Measurements from ENCODE around the gene ZNF684. TPM values are rescaled to one million over a fixed set of nuclear protein-coding genes. Genes with fewer than 3 reads are reported as not detected.
"Not testable (repeated sequence)": the region's sequence is repeated elsewhere in the genome, so short reads cannot be mapped to it uniquely, and the experiment has no call there.

ZNF684 gene
- total RNA-seq = 1 to 10 TPM; 4.0 to 8.2 (median 5.9) TPM

DNA sequence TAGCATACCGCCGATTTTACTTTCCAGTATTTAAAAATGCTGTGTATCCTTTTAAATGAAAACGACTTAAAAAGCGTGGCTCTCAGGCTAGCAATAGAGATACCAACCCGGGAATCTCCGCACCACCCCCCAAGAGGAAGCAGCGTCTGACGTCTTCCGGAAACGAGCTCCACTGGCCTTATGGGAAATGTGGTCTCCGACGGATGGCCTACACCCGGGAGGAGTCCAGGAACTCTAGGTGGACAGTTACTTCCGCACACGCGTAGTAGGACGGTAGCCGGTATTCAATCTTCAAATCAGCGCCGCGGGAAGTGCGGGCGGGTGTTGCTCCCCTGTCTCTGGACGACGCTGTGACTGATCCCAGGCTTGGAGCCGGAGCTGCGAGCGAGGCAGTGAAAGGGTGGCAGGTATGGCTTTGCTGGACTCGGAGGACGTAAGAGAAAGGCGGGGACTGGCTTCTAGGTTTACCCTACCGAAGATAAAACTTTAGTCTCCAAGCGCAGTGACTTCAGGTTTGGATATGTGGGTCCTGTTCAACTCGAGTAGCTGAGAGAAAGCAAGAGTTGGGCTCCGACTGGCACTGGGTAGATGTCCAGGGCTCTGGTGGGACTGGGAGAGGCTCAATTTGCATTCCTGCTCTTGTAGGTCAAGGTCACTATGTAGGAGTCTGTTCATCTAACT is at the start of gene ZNF684:
Gene ZNF684 (plus strand): TSS at position 257 of the 681 bp plus-strand sequence. CDS start 1,530 bp downstream, outside the sequence.
- Histone ChIP-seq H3K27ac (peak within 1 kb of the TSS; percentile 79 to 87), H3K4me3 (peak within 1 kb of the TSS; percentile 54 to 73 (median 71)), H3K36me3 (no peaks in the 10 kb centered on the region), H3K4me1 (no peaks in the 10 kb centered on the region), H3K27me3 (no peaks in the 10 kb centered on the region), H3K9me3 (no peaks in the 10 kb centered on the region)
- DNase-seq (ENCODE audit: low spot score in 2 of 2) = peak; percentile 73 to 78
- TF ChIP-seq, protein P1, sequence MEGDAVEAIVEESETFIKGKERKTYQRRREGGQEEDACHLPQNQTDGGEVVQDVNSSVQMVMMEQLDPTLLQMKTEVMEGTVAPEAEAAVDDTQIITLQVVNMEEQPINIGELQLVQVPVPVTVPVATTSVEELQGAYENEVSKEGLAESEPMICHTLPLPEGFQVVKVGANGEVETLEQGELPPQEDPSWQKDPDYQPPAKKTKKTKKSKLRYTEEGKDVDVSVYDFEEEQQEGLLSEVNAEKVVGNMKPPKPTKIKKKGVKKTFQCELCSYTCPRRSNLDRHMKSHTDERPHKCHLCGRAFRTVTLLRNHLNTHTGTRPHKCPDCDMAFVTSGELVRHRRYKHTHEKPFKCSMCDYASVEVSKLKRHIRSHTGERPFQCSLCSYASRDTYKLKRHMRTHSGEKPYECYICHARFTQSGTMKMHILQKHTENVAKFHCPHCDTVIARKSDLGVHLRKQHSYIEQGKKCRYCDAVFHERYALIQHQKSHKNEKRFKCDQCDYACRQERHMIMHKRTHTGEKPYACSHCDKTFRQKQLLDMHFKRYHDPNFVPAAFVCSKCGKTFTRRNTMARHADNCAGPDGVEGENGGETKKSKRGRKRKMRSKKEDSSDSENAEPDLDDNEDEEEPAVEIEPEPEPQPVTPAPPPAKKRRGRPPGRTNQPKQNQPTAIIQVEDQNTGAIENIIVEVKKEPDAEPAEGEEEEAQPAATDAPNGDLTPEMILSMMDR (IDR thresholded peaks at IDR 0.05) = no peak
- peak; percentile 42 to 68 (median 66) for TF ChIP-seq POLR2AphosphoS5 (IDR thresholded peaks at IDR 0.05)
- TF ChIP-seq POLR2A (IDR thresholded peaks at IDR 0.05) = no peak
- intact Hi-C loops (cut with DNase I; ENCODE audit: low total_unique reads) = no loop called here

DNA sequence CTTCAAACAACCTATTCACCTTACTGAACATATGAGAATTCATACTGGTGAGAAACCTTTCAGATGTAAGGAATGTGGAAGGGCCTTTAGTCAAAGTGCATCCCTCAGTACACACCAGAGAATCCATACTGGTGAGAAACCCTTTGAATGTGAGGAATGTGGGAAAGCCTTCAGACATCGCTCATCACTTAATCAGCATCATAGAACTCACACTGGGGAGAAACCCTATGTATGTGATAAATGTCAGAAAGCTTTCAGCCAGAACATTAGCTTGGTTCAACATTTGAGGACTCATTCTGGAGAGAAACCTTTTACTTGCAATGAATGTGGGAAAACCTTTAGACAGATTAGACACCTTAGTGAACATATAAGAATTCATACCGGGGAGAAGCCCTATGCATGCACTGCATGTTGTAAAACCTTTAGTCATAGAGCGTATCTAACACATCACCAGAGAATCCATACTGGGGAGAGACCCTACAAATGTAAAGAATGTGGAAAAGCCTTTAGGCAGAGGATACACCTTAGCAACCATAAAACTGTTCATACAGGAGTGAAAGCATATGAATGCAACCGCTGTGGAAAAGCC is 36.0 kb upstream of the ZNF684 start:
- no peaks in the 10 kb centered on the region for H3K27me3 ChIP-seq
- H3K27ac ChIP-seq = no peak overlapping the region
- intact Hi-C loops (cut with DNase I; ENCODE audit: low total_unique reads) = no loop called here
- H3K4me1 ChIP-seq = no peaks in the 10 kb centered on the region
- H3K36me3 ChIP-seq = peaks cover 20% of the 10 kb centered on the region
- TF ChIP-seq POLR2AphosphoS5 (IDR thresholded peaks at IDR 0.05) (no peak), POLR2A (IDR thresholded peaks at IDR 0.05) (no peak)
- TF ChIP-seq, protein P1 (IDR thresholded peaks at IDR 0.05) = no peak
- H3K4me3 ChIP-seq = peak overlapping the region in 1 of 3 donors; percentile 15
- H3K9me3 ChIP-seq = peaks cover 70 to 85% of the 10 kb centered on the region in 2 donors
- no peak for DNase-seq (ENCODE audit: low spot score in 2 of 2)

DNA sequence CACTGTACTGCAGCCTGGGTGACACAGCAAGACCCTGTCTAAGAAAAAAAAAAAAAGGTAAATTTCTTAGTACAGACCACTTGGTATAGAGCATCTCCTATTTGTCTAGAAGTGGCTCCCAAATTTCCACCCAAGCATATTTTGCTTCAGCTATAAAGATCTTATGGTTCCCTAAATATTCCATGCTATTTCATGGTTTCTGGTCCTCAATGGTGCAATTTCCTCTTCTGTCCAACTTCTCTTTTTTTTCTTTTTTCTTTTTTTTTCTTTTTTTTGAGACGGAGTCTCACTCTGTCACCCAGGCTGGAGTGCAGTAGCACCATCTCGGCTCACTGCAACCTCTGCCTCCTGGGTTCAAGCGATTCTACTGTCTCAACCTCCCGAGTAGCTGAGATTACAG is 28.8 kb upstream of the ZNF684 start:
- H3K4me3 ChIP-seq; H3K36me3 ChIP-seq; intact Hi-C loops (cut with DNase I; ENCODE audit: low total_unique reads); DNase-seq (ENCODE audit: low spot score in 2 of 2); H3K27ac ChIP-seq; H3K27me3 ChIP-seq; H3K4me1 ChIP-seq: not testable (repeated sequence)
- H3K9me3 ChIP-seq = peaks cover 57 to 68% of the 10 kb centered on the region in 2 donors

DNA sequence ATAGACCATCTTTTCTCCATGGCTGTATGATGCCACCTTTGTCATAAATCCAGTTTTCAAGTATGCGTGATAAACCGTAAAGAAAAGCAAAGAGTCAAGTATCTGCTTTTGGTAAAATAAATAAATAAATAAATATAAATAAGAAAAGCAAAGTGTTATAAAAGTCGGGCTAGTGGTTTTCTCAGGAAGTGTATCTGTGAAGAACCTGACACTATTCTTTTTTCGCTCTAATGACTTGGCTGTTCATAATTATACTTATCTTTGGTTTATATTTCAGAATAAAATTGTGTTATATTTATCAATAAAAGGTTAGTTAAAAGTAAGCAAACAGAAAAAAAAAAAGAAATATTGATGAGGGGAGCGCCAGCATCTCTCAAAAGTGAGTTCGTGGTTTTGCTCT is 23.5 kb upstream of the ZNF684 start:
- no peaks in the 10 kb centered on the region for H3K27me3 ChIP-seq
- TF ChIP-seq POLR2AphosphoS5 (IDR thresholded peaks at IDR 0.05) = no peak
- DNase-seq (ENCODE audit: low spot score in 2 of 2) = no peak
- intact Hi-C loops (cut with DNase I; ENCODE audit: low total_unique reads) = no loop called here
- peak overlapping the region; percentile 73 to 75 for H3K27ac ChIP-seq
- peaks cover 15 to 24% of the 10 kb centered on the region in 2 donors for H3K9me3 ChIP-seq
- H3K36me3 ChIP-seq = no peaks in the 10 kb centered on the region
- H3K4me1 ChIP-seq = peaks cover 0 to 6% of the 10 kb centered on the region in 2 donors
- H3K4me3 ChIP-seq = peak overlapping the region; percentile 69 to 84 (median 80)

DNA sequence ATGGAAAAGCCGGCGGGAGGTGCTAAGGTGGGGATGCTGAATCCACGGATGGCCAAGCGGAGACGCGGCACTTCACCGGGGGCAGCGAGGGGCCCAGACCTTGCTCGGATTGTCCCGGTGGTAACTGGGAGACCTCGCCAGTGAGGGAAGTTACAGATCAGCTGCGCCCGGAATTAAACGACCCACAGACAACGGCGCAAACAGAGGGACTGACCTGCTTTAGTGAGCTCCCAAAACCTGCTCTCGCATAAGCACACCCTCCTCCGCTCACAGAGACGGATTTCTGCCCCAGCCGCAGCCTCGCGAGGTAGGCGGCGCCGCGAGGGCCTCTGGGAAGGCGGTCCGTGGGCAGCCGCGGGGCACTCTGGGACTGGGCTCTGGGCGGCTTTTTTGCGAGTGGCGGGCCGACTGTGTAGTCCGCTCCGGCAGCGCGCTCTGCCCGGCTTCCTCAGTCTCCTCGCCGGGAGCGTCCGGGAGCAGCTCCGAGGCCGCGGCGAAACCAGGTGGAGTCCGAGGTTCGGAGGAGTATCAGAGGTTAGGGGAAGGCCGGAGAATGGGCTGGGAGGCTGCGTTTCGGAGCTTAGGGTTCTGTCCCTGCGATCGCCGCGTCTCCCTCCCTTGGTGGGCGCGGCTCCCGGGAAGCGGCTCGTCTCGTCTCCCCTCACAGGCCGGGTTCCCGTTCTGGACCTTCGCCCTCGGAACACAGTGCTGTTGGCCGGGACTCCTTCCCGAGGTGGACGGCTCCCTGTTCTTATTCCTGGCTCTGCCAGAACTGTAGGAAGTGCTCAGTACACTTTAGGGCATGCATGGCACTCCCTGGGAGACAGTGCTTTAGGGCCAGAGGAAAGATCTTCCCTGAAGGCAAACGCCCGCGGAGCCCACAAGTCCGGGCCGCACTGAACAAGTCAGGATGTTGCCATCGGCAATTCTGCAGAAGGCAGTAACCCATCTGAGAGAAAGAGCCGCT is 22.8 kb upstream of the ZNF684 start, which contains the start of gene EXO5:
Gene EXO5 (plus strand): TSS at position 393 of the 967 bp plus-strand sequence. CDS start 5,778 bp downstream, outside the sequence.
- DNase-seq (ENCODE audit: low spot score in 2 of 2) = peak; percentile 48 to 82
- intact Hi-C loops (cut with DNase I; ENCODE audit: low total_unique reads) = no loop called here

More for the DNA sequence above, 22.8 kb upstream of the ZNF684 start, which contains the start of gene EXO5:
- H3K4me1 ChIP-seq = peaks cover 0 to 6% of the 10 kb centered on the region in 2 donors
- peak within 1 kb of the TSS; percentile 73 to 75 for H3K27ac ChIP-seq
- no peaks in the 10 kb centered on the region for H3K36me3 ChIP-seq
- H3K27me3 ChIP-seq = no peaks in the 10 kb centered on the region
- peaks cover 12 to 21% of the 10 kb centered on the region in 2 donors for H3K9me3 ChIP-seq
- H3K4me3 ChIP-seq = peak within 1 kb of the TSS; percentile 69 to 84 (median 80)
- TF ChIP-seq, protein P1 (IDR thresholded peaks at IDR 0.05) = no peak
- TF ChIP-seq POLR2A (IDR thresholded peaks at IDR 0.05) = no peak
- no peak for TF ChIP-seq POLR2AphosphoS5 (IDR thresholded peaks at IDR 0.05)

All from breast epithelium (tissue), 4 donors.